ENCODE data around the gene C5AR2.
"Not testable (repeated sequence)": the region's sequence is repeated elsewhere in the genome, so short reads cannot be mapped to it uniquely, and the experiment has no call there.

The C5AR2 gene

GRCh38 chr19:47363758-47364531 is 32.0 kb downstream of the C5AR2 start:
- no peak for DNase-seq

- DNase-seq, result not testable (repeated sequence)
Measured at GRCh38 chr19:47365455-47365854, 33.5 kb downstream of the C5AR2 start.

DNA sequence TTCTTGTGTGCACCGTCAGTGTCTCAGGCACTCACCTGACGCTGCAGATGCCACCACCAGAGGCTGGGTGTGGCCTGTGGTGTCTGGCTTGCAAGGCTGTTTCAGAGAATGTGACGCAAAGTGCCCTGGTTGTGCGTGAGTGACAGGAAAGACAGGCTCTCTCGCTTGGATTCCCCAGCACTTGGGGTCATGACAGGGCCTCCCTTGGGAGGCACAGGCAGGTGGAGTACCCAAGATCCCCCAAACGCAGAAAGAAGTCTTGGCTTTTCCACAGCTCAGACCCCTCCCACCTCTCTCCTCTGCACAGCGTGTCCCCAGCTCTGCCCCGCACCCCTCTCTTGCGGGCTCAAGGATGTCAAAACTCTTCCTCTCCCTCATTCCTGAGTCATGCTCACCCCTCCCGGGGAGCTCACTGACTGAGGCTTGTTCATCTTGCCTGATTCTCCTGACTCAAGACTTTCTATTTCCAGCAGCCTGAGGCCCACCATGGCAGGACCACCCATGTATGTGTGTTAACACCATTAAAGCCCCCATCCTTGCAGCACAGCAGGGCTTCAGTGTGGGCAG is 38.2 kb downstream of the C5AR2 start:
- DNase-seq, result peak; percentile 75

GRCh38 chr19:47371261-47371660 is 39.3 kb downstream of the C5AR2 start:
- DNase-seq, result no peak

DNA sequence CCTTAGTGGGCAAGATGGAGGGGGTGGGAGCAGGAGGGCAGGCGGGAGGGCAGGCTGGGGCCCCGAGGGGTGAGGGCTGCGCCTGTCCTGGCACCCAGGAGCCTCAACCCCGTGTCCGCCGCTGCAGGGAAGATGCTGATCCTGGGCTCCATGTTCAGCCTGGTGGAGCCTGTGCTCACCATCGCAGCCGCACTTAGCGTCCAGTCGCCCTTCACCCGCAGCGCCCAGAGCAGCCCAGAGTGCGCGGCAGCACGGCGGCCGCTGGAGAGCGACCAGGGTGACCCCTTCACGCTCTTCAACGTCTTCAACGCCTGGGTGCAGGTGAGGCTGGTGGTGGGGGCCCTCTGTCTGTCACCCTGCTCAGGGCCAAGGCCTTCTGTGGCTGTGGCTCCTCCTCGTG is 40.6 kb downstream of the C5AR2 start:
- DNase-seq, result no peak

DNA sequence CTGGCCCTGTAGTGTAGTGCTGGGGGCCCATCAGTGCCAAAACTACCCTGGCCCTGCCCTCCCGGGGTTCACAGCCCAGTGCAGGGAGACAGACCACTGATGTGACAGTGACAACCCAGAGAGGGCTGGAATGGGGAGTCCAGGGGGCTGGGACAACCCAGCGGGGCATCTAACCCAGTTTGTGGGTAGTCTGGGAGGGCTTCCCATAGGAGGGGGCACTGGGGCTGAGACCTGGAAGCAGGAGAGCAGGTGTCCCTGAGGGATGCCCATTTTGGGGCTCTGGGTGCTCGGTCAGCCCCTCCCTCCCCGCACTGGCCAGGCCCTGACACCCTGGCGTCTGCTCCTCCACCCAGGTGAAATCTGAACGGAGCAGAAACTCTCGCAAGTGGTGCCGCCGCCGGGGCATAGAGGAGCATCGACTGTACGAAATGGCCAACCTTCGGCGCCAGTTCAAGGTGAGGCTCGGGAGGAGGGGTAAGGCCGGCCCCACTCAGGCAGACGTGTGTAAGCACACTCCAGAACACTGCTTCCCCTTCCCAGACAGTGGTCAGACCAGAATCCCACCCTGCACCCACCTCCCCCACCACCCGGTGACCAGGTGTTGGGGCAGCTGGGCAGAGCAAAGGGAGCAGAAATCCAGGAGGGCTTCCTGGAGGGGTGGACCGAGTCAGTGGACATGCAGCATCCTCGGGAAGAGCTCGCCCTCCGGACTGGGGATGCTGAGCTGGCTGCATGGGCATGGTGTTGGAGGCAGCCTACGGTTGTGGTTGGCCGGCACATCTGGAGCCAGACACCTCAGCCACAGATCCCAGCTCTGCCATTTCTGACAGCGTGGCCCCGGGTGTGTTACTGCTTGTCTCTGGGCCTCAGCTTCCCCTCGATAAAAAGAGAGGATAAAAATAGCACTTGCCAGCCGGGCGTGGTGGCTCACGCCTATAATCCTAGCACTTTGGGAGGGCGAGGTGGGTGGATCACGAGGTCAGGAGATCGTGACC is 41.6 kb downstream of the C5AR2 start:
- no peak for DNase-seq

DNA sequence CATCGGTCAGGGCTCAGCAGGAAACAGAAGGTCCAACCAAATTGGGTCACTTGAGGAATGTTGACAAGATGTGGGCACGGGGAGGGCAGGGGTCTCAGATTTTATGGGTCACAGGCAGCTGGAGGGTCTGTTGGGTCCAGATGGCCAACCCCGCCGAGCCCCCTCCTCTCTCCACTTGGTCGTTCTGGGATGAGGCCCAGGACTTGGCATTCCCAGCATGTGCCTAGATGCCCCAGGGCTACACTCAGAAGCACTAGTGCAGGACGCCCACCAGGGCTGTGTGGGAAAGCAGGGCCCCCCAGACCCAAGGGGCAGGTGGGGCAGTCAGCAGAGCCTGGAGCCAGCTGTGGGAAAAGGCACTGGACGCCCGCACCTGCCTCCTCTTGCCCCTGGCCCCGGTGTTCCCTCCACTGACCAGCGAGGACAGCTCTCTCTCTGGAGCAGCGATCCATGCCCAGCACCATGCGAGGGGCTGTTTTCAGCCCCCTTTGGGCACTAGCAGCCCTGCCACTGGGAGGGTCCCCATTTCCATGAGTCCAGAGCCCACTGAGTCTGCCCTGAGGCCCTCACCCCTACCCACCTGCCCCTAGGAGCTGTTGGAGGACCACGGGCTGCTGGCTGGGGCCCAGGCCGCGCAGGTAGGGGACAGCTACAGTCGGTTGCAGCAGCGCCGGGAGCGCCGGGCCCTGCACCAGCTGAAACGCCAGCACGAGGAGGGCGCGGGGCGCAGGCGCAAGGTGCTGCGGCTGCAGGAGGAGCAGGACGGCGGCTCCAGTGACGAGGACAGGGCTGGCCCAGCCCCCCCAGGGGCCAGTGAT is 43.1 kb downstream of the C5AR2 start:
- no peak for DNase-seq

DNA sequence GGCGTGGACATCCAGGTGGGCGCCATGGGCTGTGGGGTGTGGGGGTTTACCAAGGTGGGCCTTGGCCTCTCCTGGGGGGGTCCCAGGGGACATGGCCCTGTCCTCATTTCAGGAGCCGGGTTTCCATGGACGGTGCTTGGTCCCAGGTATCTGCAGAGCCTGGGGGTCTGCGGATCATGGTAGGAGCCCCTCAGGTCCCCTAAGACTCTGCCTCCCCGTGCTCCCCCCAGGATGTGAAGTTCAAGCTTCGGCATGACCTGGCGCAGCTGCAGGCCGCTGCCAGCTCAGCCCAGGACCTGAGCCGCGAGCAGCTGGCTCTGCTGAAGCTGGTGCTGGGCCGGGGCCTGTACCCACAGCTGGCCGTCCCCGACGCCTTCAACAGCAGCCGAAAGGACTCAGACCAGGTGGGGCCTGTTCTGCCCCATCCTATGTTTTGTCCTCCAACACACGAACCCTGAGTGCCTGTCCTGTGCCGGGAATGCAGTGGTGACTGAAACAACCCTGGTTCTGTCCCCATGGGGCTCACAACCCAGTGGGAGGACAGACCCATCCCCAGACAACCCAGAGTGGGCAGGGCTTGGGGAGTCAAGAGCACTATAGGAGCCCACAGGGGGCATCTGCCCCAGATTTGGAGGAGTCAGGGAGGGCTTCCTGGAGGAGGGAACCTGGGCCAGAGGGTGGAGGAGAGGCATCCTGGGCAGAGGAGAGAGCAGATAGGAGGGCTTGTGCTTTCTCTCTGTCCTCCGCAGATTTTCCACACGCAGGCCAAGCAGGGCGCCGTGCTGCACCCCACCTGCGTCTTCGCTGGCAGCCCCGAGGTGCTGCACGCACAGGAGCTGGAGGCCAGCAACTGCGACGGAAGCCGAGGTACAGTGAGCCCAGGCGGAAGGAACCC is 44.0 kb downstream of the C5AR2 start:
- DNase-seq, result no peak

DNA sequence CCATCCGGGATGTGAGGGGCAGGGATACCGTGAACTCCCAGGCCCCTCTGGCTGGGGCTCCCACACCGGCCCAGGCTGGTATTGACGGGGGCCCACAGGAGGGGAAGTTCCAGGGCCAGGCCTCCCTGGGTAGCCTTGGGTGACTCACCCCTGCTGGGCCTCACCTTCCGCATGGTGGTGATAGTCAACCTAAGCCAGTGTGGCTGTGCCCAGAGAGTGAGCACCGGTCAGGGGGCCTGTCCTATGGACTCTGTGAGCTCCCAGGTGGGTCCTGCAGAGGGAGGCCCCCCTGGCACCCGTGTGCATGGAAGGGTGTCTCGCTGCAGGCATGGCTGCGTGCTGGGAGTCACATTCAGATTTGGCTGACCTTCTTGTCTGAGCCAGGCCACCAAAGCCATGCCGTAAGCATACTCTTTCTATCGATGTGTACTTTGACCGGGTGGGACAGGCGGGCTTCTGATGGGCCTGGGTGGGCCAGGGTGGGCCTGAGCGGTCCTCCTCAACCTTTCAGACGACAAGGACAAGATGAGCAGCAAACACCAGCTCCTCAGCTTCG is 44.7 kb downstream of the C5AR2 start:
- DNase-seq, result no peak

GRCh38 chr19:47377208-47377701 is 45.3 kb downstream of the C5AR2 start:
- DNase-seq, result no peak

GRCh38 chr19:47377801-47378200 is 45.8 kb downstream of the C5AR2 start:
- no peak for DNase-seq

GRCh38 chr19:47378246-47378645 is 46.3 kb downstream of the C5AR2 start:
- no peak for DNase-seq

- no peak for DNase-seq
Measured at GRCh38 chr19:47379381-47379938, 47.5 kb downstream of the C5AR2 start.

DNA sequence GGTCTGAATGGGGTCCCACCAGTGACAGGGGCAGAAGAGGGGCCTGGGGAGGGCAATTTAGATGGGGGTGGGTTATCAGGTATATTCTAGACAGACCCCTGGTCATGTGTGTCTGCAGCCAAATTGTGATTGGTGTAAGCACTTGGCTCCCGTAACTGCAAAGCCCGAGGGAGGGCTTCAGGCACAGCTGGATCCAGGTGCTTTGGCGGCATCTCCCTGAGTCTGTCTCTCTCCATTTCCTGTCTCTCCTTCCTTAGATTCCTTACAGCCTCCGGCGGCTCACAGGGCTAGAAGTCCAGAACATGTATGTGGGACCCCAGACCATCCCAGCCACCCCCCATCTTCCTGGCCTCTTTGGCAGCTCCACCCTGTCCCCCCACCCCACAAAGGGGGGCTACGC is 48.6 kb downstream of the C5AR2 start:
- no peak for DNase-seq

- no peak for DNase-seq
Measured at GRCh38 chr19:47381121-47381520, 49.1 kb downstream of the C5AR2 start.

DNA sequence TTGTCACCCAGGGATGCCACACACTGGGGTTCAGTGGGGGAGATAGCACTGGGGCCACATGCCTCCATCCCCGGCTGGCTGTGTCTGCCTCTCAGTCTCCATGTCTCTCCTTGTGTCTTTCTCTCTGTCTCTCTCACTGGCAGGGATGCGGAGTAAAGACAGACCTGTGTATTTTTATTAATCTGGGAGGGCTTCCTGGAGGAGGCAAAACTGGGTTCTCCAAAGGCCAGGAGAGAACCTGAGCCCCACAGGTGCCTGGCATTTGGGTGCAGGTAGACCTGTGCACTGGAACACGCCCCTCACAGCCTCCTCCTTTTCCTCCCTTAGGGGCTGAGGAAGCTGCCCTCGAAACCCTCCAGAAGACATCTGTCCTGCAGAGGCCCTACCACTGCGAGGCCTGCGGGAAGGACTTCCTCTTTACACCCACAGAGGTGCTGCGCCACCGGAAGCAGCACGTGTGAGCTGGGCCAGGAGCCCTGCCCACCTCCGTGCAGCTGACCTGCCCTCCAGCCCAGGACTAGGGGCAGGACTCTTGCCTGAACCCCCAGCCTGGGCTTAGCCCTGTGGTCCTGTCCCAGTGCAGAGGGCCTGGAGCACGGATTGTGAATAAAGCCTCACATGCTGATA is 49.8 kb downstream of the C5AR2 start:
- no peak for DNase-seq

GRCh38 chr19:47383890-47384289 is 51.9 kb downstream of the C5AR2 start:
- DNase-seq, result not testable (repeated sequence)

GRCh38 chr19:47384533-47384932 is 52.6 kb downstream of the C5AR2 start:
- not testable (repeated sequence) for DNase-seq

DNA sequence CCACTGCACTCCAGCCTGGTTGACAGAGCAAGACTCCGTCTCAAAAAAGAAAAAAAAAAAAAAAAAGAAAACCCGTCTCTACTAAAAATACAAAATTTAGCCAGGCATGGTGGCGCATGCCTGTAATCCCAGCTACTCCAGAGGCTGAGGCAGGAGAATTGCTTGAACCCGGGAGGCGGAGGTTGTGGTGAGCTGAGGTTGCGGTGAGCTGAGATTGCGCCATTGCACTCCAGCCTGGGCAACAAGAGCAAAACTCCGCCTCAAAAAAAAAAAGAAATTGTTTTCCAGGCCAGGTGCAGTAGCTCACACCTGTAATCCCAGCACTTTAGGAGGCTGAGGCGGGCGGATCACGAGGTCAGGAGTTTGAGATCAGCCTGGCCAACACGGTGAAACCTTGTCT is 54.6 kb downstream of the C5AR2 start:
- DNase-seq, result not testable (repeated sequence)

DNA sequence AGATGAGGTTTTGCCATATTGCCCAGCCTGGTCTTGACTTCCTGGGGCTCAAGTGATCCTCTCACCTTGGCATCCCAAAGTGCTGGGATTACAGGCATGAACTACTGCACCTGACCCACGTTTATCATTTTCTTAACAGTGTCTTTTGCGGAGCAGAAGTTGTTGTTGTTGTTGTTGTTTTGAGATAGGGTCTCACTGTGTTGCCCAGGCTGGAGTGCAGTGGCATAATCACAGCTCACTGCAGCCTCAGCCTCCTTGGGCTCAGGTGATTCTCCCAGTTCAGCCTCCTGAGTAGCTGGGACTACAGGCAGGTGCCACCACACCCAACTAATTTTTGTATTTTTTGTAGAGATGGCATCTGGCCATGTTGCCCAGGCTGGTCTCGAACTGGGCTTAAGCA is 55.6 kb downstream of the C5AR2 start:
- not testable (repeated sequence) for DNase-seq
